ENCODE data around the gene CD300H.
"Not testable (repeated sequence)": the region's sequence is repeated elsewhere in the genome, so short reads cannot be mapped to it uniquely, and the experiment has no call there.

The CD300H gene

GRCh38 chr17:74526681-74527080 lies 40.6 kb downstream of the CD300H start:
- DNase-seq = no peak
- no peak for ATAC-seq

GRCh38 chr17:74525781-74526288 lies 41.5 kb downstream of the CD300H start:
- no peak for ATAC-seq
- DNase-seq = no peak

DNA sequence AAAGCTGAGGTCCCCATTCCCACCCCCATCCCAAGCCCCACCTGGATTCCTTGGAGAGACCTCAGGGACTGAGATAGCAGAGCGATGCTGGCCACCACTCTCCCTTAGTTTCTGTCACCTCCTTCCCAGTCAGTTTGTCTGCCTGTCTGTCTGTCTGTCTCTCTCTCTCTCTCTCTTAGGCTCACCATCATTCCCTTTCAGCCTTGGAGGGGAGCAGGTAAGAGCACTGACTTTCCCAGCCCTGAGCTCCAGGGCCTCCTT lies 41.9 kb downstream of the CD300H start:
- DNase-seq = no peak

DNA sequence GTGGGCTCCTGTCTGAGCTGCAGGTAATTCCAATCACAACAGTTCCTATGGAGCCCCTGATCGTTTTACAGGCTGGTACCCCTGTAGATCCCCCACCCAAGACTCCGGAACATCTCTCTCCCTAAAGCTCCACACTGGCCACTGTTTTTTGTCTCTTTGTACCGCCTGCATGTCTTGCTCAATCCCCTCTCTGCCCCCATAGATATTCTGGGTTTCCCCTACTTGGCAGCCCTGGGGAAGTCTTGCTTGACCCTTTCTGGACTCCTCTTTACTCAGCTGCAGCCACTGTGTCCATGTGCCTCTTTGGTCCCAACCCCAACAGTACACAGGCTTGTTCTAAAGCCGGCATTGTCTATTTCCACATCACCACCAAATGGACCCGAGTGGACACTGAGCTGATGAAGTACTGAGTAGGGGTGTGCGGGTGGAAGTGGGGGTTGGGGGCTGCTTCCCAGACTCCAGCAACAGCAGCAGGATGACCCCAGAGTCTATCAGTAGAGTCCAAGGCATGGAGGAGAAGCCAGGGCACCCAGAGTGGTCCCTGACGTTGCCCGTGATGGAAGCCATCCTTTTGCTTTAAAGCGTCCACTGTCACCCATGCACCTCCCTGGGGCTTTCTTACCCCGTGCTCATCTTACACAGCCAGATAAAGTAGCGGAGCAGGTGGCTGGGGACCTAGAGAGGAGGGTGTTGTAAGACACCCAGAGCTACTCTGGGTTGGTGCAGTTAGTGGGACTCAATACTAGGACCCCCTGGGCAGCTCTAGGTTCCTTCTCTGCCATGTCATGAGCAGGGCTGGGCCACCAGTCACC lies 42.5 kb downstream of the CD300H start:
- DNase-seq (no peak), ATAC-seq (no peak)

More for the DNA sequence above, 41.9 kb downstream of the CD300H start:
- ATAC-seq = no peak

- DNase-seq = no peak
- no peak for ATAC-seq
Observed at GRCh38 chr17:74523308-74523707, 44.0 kb downstream of the CD300H start.

DNA sequence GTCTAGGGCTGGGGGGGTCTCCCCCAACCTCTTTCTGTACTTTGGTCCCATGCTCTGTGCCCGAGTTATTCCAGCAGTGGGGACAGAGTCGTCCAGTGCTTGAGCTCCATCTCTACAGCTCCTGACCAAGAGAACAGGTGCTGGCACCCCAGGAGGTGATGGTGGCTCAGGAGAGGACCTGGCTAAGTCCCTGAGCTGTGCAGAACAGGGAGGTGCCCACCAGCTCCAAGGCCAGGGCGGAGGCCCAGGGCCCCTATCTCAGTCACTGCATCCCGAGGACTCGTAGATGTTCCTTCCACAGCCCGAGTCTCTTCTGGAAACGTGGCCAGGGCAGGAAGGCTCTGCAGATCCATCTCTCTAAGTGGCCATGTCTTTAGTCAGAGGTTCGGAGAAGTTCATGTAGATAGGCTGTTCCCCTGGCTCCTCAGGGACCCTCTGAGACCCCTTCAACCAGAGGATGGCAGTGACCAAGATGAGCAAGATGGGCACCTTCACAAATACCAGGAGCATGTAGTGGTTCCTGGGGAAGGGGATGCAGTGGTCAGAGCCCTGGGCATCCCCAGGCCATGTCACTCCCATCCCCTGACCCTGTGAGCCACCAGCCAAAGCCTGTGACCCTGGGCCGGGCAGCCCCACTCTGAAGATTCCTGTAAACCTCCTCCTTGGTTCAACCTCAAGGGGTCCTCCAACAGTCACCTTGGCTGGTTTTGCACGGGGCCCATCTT lies 44.8 kb downstream of the CD300H start:
- DNase-seq (no peak), ATAC-seq (no peak)

DNA sequence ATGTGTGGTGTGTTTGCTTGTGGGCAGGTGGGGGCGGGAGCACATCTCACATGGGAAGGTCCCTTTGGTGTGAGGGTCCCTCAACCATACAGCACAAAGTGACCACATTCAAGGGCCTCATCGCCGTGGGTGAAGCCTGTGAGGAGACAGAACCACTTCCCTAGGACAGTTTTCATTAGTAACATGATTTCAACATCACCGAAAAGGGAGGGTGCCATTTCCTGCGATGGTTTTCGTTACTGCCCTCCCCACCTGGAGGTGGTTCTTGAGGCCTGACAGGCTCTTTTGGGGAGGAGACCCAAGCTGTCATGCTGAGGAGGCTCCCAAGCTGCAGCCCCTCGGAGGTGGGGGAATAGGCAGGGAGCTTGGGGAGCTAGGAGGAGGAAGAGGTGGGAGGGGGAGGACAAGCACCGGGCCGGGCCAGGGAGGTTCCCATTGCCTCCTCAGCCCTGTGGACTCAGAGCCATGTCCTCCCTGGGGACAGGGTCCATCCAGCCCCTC lies 45.6 kb downstream of the CD300H start:
- ATAC-seq (peak; percentile 39), DNase-seq (peak; percentile 33)

- DNase-seq (no peak), ATAC-seq (no peak)
Observed at GRCh38 chr17:74520790-74521480, 46.4 kb downstream of the CD300H start.

DNA sequence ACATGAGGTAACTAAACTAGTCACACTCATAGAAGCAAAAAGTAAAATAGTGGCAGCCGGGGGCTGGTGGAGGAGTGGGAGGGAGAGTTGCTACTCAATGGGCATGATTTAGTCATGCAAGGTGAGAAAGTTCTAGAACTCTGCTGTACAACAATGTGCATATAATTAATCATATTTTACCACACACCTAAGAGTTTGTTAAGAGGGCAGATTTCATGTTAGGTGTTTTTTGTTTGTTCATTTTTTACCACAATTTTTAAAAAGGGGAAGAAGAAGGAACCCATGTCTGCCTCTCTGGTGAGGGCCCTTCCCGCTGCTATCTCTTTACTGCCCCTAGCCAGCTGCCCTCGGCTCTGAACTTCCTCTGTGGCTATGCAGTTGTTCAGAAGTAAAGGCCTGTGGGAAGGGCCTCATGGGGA lies 47.3 kb downstream of the CD300H start:
- ATAC-seq (peak; percentile 40), DNase-seq (no peak)

DNA sequence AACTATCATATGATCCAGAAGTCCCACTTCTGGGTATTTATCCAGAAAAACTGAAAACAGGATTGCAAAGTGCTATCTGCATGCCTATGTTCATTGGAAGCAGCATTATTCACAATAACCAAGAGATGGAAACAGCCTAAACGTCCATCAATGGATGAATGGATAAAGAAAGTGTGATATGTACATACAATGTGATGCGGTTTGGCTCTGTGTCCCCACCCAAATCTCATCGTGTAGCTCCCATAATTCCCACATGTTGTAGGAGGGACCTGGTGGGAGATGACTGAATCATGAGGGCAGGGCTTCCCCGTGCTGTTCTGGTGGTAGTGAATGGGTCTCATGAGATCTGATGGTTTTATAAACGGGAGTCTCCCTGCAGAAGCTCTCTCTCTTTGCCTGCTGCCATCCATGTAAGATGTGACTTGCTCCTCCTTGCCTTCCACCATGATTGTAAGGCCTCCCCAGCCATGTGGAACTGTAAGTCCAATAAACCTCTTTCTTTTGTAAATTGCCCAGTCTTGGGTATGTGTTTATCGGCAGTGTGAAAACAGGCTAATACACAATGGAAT lies 48.8 kb downstream of the CD300H start:
- ATAC-seq = not testable (repeated sequence)

DNA sequence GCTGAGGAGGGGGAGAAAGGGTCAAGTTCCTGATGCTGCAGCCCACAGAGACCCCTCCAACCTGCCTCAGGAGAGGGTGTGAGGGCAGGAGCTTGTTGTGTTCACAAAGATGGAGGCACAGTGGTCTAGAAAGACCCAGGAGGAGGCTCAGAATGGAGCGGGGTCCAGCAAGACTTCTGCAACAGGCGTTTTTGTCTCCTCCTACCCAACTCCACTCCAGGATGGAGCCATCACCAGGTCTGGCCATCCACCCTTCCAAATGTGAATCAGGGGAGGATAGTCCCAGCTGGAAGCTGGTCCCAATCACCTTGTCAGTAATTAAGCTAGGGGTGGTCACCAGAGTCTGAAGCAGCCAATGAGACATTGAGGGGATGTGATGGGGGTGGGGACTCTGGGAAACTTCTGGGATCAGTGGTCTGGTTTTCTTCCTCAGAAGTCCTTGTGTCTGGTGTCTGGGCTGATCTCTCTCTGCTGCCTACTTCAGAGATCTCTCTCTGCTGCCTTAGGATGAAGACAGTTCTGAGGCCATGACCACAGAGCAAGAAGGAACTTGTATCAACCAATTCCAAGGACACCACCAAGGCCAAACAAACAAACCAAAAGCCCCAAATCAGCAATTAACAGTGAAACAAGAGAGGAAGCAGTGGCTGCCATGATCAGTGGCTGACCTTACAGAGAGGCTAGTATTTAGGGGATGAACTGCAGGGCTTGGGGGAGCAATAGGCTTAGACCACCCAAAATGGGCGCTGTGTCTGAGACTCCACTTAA lies 50.6 kb downstream of the CD300H start:
- DNase-seq (no peak), ATAC-seq (no peak)

More for the DNA sequence above, 48.8 kb downstream of the CD300H start:
- DNase-seq = not testable (repeated sequence)

DNA sequence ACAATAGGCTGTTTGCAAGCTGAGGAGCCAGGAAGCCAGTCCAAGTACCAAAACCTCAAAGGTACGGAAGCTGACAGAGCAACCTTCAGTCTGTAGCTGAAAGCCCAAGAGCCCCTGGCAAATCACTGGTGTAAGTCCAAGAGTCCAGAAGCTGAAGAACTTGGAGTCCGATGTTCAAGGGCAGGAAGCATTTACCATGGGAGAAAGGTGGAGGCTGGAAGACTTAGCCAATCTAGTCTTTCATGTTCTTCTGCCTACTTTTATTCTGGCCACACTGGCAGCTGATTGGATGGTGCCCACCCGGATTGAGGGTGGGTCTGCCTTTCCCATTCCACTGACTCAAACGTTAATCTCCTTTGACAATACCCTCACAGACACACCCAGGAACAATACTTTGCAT lies 51.4 kb downstream of the CD300H start:
- no peak for ATAC-seq

GRCh38 chr17:74514632-74515334 lies 52.5 kb downstream of the CD300H start:
- peak; percentile 46 for DNase-seq
- peak; percentile 8 for ATAC-seq

More for the DNA sequence above, 51.4 kb downstream of the CD300H start:
- DNase-seq = no peak

- no peak for ATAC-seq
Observed at GRCh38 chr17:74513987-74514631, 53.2 kb downstream of the CD300H start.

GRCh38 chr17:74512624-74513091 lies 54.7 kb downstream of the CD300H start:
- peak; percentile 89 for ATAC-seq

More at GRCh38 chr17:74513987-74514631, 53.2 kb downstream of the CD300H start:
- DNase-seq = peak; percentile 59

GRCh38 chr17:74512036-74512435 lies 55.3 kb downstream of the CD300H start:
- no peak for DNase-seq
- no peak for ATAC-seq

More at GRCh38 chr17:74512624-74513091, 54.7 kb downstream of the CD300H start:
- DNase-seq = peak; percentile 76

Data from stimulated activated naive CD8-positive, alpha-beta T cell treated with anti-CD3 and anti-CD28 coated beads, Interleukin-15, Interleukin-2, amounts not matched to agents 100 U/mL and 50 U/mL, for 24 hours (primary cell).